RPMI7951 (cell line): ENCODE data around the gene SMCO3. TPM values are rescaled to one million over a fixed set of nuclear protein-coding genes. Genes with fewer than 3 reads are reported as not detected.
A peak's percentile ranks its signal among the peaks of the same experiment; 100 is the strongest.

Source experiments
- DNase-seq: peaks from one replicate; pipeline ENCODE4 v3.0.0-alpha.2; 2012; ENCODE audit warnings: low read depth
- total RNA-seq: library from RNA; depleted of rRNA; stranded (reverse); fragments of >200 nt; shearing (Covaris generic); gene quantifications from 2 replicates; pipeline ENCODE4 v1.2.3, GENCODE V29; 2014; rRNA removed

Gene SMCO3
- not detected in 2 replicates for total RNA-seq

GRCh38 chr12:14814014-14814413 is at the start of gene SMCO3:
TSS of gene SMCO3 (minus strand) at chr12:14814182. CDS start at chr12:14806680, 7,502 bp downstream.
- DNase-seq = no peak

GRCh38 chr12:14860490-14860889 is 46.5 kb upstream of the SMCO3 start:
- no peak for DNase-seq

DNA sequence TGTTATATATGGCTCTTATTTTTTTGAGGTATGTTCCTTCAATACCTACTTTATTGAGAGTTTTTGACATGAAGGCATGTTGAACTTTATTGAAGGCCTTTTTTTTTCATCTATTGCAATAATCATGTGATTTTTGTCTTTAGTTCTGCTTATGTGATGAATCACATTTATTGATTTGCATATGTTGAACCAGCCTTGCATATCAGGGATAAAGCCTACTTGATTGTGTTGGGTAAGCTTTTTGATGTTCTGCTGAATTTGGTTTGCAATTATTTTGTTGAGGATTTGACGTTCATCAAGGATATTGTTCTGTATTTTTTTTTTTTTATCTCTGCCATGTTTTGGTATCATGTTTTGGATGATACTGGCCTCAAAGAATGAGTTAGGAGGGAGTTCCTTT is 44.5 kb upstream of the SMCO3 start:
- DNase-seq = no peak

DNA sequence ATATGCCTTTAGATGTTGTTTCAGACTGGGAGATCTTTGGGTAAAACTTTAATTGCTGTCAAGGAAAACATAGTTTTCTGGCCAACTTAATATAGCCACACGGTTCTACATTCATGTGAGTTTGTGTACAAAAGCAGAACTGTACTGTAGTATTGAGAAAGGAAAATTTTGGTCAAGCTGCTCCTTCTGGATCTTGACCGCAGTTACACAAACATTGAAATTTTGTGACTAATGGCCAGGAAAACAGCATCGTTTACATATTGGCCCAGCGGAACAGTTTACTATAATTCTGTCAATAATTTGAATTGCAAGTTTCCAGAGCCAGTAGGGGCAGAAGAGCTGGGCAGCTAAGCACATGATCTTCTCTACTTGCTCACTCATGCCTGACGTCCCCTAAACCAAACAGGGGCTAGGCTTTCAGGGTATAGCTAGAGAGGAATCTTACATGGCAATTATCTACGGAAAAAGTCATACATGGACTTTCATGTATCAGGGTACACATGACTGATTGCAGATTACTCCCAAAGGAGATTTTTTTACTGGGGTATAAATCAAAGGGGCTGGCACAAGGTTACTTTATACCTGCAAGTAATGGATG is 40.7 kb upstream of the SMCO3 start:
- DNase-seq = peak; percentile 37

GRCh38 chr12:14853961-14854360 is 40.0 kb upstream of the SMCO3 start:
- DNase-seq = no peak

DNA sequence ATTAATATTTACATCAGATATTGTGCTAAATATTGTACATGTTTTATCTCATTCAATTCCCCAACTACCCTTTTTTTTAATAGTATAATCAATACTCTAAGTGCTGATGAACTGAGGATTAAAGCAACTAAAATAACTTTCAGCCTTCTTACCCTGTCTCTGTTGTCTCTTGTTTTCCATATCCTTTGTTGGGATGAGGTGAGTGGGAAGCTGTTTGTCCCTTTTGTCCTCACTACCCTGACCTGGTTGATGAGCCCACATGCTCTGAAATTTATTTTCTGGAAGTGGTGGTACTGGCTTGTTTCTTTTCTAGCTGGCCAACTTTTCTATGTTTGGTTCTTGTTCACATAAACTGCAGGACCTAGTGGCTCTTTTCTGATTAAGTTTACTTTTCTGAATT is 38.9 kb upstream of the SMCO3 start:
- DNase-seq = no peak

DNA sequence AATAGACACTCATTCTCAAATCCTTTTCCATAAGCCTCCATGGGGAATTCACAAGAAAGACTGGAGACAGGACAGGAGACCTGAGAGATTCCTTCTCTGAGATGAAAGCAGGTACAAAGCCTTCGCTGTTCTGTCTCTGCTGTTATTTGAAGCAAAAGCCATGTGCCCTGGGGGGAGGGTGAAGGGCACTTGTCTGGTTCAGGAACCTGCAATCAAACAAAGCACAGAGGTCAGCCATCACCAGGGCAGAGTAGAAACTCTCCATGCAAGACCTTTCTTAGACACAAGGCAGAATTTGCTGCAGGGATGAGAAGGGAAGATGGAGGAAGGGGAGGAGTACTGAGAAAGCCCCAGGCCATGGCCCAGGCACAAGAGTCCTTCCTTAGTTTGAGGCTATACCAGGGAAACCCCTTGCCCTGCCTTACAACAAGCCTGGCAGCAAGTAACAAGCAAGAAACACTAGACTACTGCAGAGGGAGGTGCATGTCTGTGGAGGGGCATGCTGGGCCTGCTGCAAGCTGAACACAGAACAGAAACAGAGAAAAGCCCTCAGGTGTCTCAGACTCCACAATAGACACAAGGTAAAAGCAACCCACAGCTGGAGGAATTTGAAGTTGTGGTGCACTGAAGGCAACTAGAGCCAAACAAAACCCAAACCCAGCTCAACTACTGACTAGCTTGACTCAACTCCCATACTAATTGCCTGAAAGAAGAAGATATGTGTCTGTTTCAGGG is 37.1 kb upstream of the SMCO3 start:
- DNase-seq = no peak

DNA sequence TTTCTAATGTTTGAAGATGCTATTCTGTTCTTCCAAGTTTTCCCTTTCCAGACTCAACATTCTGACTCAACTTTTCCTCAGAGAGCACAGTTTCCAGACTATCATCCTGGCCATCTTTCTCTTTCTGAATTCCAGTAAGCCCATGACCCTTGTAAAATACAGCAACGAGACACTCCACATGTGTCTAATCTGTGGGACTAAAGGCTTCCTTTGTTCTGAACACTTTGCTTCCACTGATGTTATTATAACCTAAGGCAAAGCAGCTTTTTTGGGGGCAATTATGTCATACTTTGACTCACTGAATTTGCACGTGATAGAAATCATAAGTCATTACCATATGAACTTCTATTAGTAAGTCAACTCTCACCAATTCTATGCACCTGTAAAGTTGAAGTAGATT is 35.7 kb upstream of the SMCO3 start:
- DNase-seq = peak; percentile 78

DNA sequence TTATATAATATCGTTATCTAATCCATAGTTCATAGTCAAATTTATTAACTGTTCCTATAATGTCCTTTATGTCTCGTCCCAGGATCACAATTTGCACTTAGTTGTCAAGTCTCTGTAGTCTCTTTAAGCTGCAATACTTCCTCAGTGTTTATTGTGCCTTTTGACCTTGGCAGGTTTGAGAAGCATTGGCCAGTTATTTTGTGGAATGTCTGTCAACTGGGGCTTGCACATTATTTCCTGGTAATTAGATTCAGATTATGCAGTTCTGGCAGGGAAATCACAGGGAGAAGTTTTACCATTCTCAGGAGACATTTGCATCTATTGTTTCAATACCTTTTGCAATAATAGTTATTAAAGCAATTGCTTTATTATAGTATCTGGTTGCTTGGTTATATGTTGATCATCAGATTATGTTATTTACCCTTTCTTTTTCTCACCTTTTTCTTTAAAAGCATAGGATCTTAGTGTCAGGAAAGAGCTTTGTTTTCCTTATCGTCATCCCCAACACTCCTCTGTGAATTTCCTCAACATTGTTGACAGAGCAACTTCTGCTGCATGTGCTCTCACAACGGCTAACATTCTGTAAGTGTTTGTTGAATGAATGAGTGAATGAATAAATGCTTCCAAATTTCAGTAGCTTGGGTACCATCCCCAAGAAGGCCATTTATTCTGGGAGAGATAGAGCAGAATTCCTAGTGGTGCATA is 33.0 kb upstream of the SMCO3 start:
- no peak for DNase-seq

DNA sequence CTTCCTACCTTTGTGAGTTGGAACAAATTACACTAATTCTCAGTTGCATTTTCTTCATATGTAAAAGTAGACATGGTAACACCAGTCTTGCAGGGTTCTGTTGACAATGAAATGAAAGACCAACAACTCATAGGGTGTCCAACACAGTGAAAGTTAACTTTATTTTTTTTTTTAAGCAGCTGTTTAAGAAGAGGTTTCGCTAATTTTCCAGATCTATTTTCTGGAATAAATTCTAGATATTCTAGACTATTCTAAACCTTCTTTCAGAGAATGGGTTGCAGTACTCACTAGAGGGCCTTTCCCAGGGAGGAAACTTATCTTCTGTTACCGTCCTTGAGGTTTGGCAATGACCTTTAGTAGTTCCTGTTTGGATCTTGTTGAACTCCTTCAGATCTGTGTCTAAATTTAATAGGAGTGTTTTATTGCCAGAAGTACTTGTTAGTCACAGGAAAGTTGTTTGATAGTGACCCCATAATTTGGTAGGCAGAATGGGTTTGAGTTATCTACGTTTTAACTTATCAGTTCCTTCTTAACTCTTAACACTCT is 32.1 kb upstream of the SMCO3 start:
- no peak for DNase-seq

DNA sequence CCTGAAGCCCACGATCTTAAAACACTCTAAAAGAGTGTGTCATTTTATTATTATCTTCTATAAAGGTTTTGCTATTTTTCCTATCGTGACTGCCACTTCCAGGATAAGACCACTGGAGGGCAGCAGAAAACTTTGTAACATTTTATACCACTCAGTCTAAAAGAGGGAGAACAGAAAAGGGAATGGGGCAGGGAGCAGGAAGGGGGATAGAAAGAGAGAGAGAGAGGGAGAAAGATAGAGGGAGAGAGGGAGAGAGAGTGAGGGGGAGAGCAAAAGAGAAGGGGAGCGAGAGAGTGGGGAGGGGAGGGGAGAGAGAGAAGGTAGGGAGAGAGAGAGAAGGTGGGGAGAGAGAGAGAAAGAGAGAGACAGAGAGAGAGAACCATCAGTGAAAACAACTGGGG is 31.4 kb upstream of the SMCO3 start:
- peak; percentile 53 for DNase-seq

GRCh38 chr12:14844401-14844800 is 30.4 kb upstream of the SMCO3 start:
- DNase-seq = no peak

DNA sequence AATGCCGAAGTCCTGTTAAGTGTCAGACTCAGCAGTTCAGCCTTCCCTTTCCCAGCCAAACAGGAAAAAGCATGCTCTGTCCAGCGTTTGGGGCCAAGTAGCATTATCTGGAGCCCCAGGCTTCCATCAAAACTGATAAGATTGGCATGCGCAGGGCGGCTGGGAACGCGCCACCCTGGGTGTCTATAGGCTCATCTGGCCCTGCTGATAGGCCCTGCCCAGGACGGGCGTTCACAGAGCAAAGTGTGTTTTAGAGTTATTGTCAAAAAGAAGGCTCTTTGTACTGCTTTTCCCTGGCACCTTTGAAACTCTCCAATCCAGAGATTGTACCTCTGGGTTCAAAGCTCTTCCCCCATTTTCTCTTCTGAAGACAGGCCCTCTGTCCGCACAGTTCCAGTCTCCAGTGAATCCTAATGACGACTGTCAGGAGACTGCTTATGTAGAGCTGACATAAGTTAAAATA is 29.5 kb upstream of the SMCO3 start, which contains the start of gene ART4:
ART4 (minus strand) TSS at position 102 of the 463 bp plus-strand sequence. CDS start 413 bp downstream, outside the sequence.
- DNase-seq = no peak

GRCh38 chr12:14842315-14842714 is 28.3 kb upstream of the SMCO3 start:
- no peak for DNase-seq

- DNase-seq = peak; percentile 84
Measured at GRCh38 chr12:14841761-14842160, 27.8 kb upstream of the SMCO3 start.

GRCh38 chr12:14840616-14841015 is 26.6 kb upstream of the SMCO3 start:
- no peak for DNase-seq

GRCh38 chr12:14839262-14839661 is 25.3 kb upstream of the SMCO3 start:
- DNase-seq = no peak

GRCh38 chr12:14836336-14837210 is 22.6 kb upstream of the SMCO3 start:
- peak; percentile 84 for DNase-seq

- DNase-seq = no peak
Measured at GRCh38 chr12:14834509-14834908, 20.5 kb upstream of the SMCO3 start.

DNA sequence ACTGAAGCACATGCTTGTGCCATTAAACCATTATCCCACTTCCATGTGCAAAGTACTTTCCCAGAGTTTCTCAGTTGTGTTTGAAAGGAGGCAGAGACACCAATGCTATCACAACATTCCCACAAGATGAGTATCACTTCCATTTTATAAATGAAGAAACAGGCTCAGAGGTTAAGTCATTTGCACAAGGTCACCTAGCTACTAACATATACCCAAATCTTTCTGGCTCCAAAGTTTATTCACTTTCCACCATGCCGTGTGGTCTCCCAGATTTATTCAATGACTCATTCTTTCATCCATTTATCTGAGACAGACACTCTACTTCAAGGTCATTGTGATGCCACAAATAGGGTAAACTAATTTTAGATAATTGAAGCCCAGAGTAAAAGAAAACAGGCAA is 20.0 kb upstream of the SMCO3 start:
- peak; percentile 60 for DNase-seq

- DNase-seq = no peak
Measured at GRCh38 chr12:14833336-14833735, 19.4 kb upstream of the SMCO3 start.
